NCI-H2107 treated with DMSO at 0.1 percent for 48 hours (cell line): Measurements from ENCODE around the gene CLPSL2.
A peak's percentile ranks its signal among the peaks of the same experiment; 100 is the strongest.

Experiments
- DNase-seq: peaks from one replicate; lab custom pipeline; 2025; ENCODE audit not compliant: unreplicated experiment; lab: John Stamatoyannopoulos, UW

CLPSL2 gene

GRCh38 chr6:35746516-35746915 lies 29.9 kb upstream of the CLPSL2 start:
- DNase-seq: no peak

- no peak for DNase-seq
Observed at GRCh38 chr6:35747877-35748276, 28.5 kb upstream of the CLPSL2 start.

GRCh38 chr6:35750557-35750956 lies 25.8 kb upstream of the CLPSL2 start:
- no peak for DNase-seq

- no peak for DNase-seq
Observed at GRCh38 chr6:35751594-35751993, 24.8 kb upstream of the CLPSL2 start.

GRCh38 chr6:35752330-35752729 lies 24.1 kb upstream of the CLPSL2 start:
- no peak for DNase-seq

- peak; percentile 32 for DNase-seq
Observed at GRCh38 chr6:35754452-35755277, 21.7 kb upstream of the CLPSL2 start.

- DNase-seq: no peak
Observed at GRCh38 chr6:35755278-35755924, 21.0 kb upstream of the CLPSL2 start.

GRCh38 chr6:35757456-35758123 lies 18.8 kb upstream of the CLPSL2 start:
- DNase-seq: no peak

- no peak for DNase-seq
Observed at GRCh38 chr6:35759426-35759825, 17.0 kb upstream of the CLPSL2 start.

- DNase-seq: no peak
Observed at GRCh38 chr6:35765739-35766138, 10.7 kb upstream of the CLPSL2 start.

- DNase-seq: no peak
Observed at GRCh38 chr6:35769211-35769610, 7.2 kb upstream of the CLPSL2 start.

- no peak for DNase-seq
Observed at GRCh38 chr6:35771343-35771627, 5.1 kb upstream of the CLPSL2 start.

GRCh38 chr6:35774116-35774794 lies 2.1 kb upstream of the CLPSL2 start:
- no peak for DNase-seq

- no peak for DNase-seq
Observed at GRCh38 chr6:35775031-35775430, 1.4 kb upstream of the CLPSL2 start.

GRCh38 chr6:35777356-35778102 lies 1.1 kb downstream of the CLPSL2 start:
- DNase-seq: no peak

- no peak for DNase-seq
Observed at GRCh38 chr6:35778437-35778836, 2.0 kb downstream of the CLPSL2 start.

GRCh38 chr6:35780719-35781118 lies 4.3 kb downstream of the CLPSL2 start, which contains the start of gene CLPSL1:
Gene CLPSL1 (plus strand): TSS chr6:35781019. CDS start chr6:35781111, 92 bp downstream.
- DNase-seq: no peak

GRCh38 chr6:35781290-35781689 lies 4.9 kb downstream of the CLPSL2 start:
- DNase-seq: no peak

GRCh38 chr6:35782424-35782823 lies 6.0 kb downstream of the CLPSL2 start:
- DNase-seq: no peak

- DNase-seq: no peak
Observed at GRCh38 chr6:35784200-35784599, 7.8 kb downstream of the CLPSL2 start.

- no peak for DNase-seq
Observed at GRCh38 chr6:35786272-35786671, 9.9 kb downstream of the CLPSL2 start.
